Measurements from ENCODE around the gene RANBP9.
A peak's percentile ranks its signal among the peaks of the same experiment; 100 is the strongest.

The RANBP9 gene

GRCh38 chr6:13711733-13712598 is at the start of gene RANBP9:
RANBP9 (minus strand) TSS chr6:13711835; CDS start chr6:13711505, 330 bp downstream.
- peak; percentile 94 to 96 for DNase-seq

- no peak for DNase-seq
These were observed 49.0 kb upstream of the RANBP9 start for GRCh38 chr6:13760307-13761304.

- no peak for DNase-seq
These were observed 47.4 kb upstream of the RANBP9 start for GRCh38 chr6:13759025-13759424.

- DNase-seq: no peak
These were observed 43.0 kb upstream of the RANBP9 start for GRCh38 chr6:13754644-13755043.

- no peak for DNase-seq
These were observed 32.1 kb upstream of the RANBP9 start for GRCh38 chr6:13743736-13744127.

- DNase-seq: no peak
These were observed 31.5 kb upstream of the RANBP9 start for GRCh38 chr6:13742961-13743735.

GRCh38 chr6:13741365-13741764 is 29.7 kb upstream of the RANBP9 start:
- DNase-seq: no peak

- no peak for DNase-seq
These were observed 23.4 kb upstream of the RANBP9 start for GRCh38 chr6:13735031-13735430.

GRCh38 chr6:13733178-13733887 is 21.7 kb upstream of the RANBP9 start:
- no peak for DNase-seq

GRCh38 chr6:13730704-13731103 is 19.1 kb upstream of the RANBP9 start:
- no peak for DNase-seq

GRCh38 chr6:13729891-13730290 is 18.3 kb upstream of the RANBP9 start:
- DNase-seq: no peak

GRCh38 chr6:13725570-13725969 is 13.9 kb upstream of the RANBP9 start:
- no peak for DNase-seq

GRCh38 chr6:13725052-13725451 is 13.4 kb upstream of the RANBP9 start:
- no peak for DNase-seq

GRCh38 chr6:13724182-13724581 is 12.5 kb upstream of the RANBP9 start:
- DNase-seq: peak; percentile 79 to 81

- no peak for DNase-seq
These were observed 11.2 kb upstream of the RANBP9 start for GRCh38 chr6:13722880-13723279.

GRCh38 chr6:13718123-13718458 is 6.5 kb upstream of the RANBP9 start:
- no peak for DNase-seq

- DNase-seq: no peak
These were observed 5.3 kb upstream of the RANBP9 start for GRCh38 chr6:13716955-13717295.

- DNase-seq: no peak
These were observed 4.8 kb upstream of the RANBP9 start for GRCh38 chr6:13716225-13716954.

- DNase-seq: peak; percentile 64 to 79
These were observed 3.8 kb upstream of the RANBP9 start for GRCh38 chr6:13715444-13715883.

- DNase-seq: peak; percentile 45 to 68
These were observed 914 bp upstream of the RANBP9 start for GRCh38 chr6:13712599-13712898.

- DNase-seq: peak; percentile 86 to 89
These were observed 307 bp downstream of the RANBP9 start for GRCh38 chr6:13711324-13711732.
